K562 (cell line): ENCODE measurements around the gene PACC1. TPM values are rescaled to one million over a fixed set of nuclear protein-coding genes. Genes with fewer than 3 reads are reported as not detected.

Experiments
- ARID4B ChIP-seq: sonication (generic); formaldehyde crosslinking; IDR thresholded peaks from 2 replicates; pipeline ENCODE4 v1.8.0; 2022; ENCODE audit warnings: mild to moderate bottlenecking, missing genetic modification reagents
- ETS1 ChIP-seq: conservative IDR thresholded peaks from 2 replicates; pipeline ENCODE4 v1.6.1; 2011; ENCODE audit warnings: low read depth, mild to moderate bottlenecking, low read length; ENCODE audit not compliant: control insufficient read depth
- HDAC6 ChIP-seq: IDR thresholded peaks from 2 replicates; pipeline ENCODE4 v1.6.1; 2012; ENCODE audit warnings: low read depth, mild to moderate bottlenecking, control low read depth, inconsistent platforms, low read length, moderate library complexity
- NONO ChIP-seq, 2 experiments: fragments of 200-400 bp in 1 of 2; fragments of 450-650 bp in 1 of 2; formaldehyde crosslinking in 1 of 2; IDR thresholded peaks; 2 replicates each; pipeline ENCODE4 v1.6.1; 2017; ENCODE audit warnings: low read depth in 2 of 2, mild to moderate bottlenecking in 2 of 2, moderate library complexity in 2 of 2, low read length in 1 of 2
- RBM22 ChIP-seq: fragments of 200-400 bp; formaldehyde crosslinking; IDR thresholded peaks from 2 replicates; pipeline ENCODE4 v1.6.1; 2018; ENCODE audit warnings: low read length, low read depth; ENCODE audit not compliant: poor library complexity, severe bottlenecking
- TCFL5 ChIP-seq: fragments of 250-450 bp; sonication (Bioruptor Pico); conservative IDR thresholded peaks from 2 replicates; pipeline ENCODE4 v1.6.1; 2021; ENCODE audit warnings: mild to moderate bottlenecking, moderate library complexity, matching md5 sums
- YBX1 ChIP-seq: fragments of 450-650 bp; IDR thresholded peaks from 2 replicates; pipeline ENCODE4 v1.7.1; 2016; ENCODE audit warnings: mild to moderate bottlenecking
- ZNF124 ChIP-seq: sonication (generic); formaldehyde crosslinking; IDR thresholded peaks from 2 replicates; pipeline ENCODE4 v1.8.1; 2022; ENCODE audit warnings: missing genetic modification reagents
- ZNF134 ChIP-seq: fragments of 250-450 bp; sonication (Bioruptor Pico); conservative IDR thresholded peaks from 2 replicates; pipeline ENCODE4 v1.4.0; 2020
- ZNF140 ChIP-seq: fragments of 250-450 bp; sonication (Bioruptor Pico); IDR thresholded peaks from 2 replicates; pipeline ENCODE4 v1.8.0; 2021; ENCODE audit warnings: moderate library complexity, mild to moderate bottlenecking, inconsistent platforms
- ZNF146 ChIP-seq: IDR thresholded peaks from one replicate; pipeline ENCODE4 v1.6.1; 2018; ENCODE audit warnings: missing compliant biosample characterization; ENCODE audit not compliant: unreplicated experiment
- ZNF239 ChIP-seq: fragments of 250-450 bp; sonication (Bioruptor Pico); IDR thresholded peaks from 2 replicates; pipeline ENCODE4 v1.4.0; 2020; ENCODE audit warnings: mild to moderate bottlenecking
- ZNF609 ChIP-seq: sonication (generic); formaldehyde crosslinking; IDR thresholded peaks from 2 replicates; pipeline ENCODE4 v1.8.1; 2023; ENCODE audit warnings: missing genetic modification reagents, mild to moderate bottlenecking, borderline replicate concordance
- polyA plus RNA-seq, 8 experiments: library from polyadenylated mRNA; depleted of rRNA in 4 of 8; stranded (reverse) in 5 of 8; unstranded in 3 of 8; fragments of >200 nt; fragmentation: Nextera tagmentation in 2 of 8; fragmentation: Illumina TruSeq in 1 of 8; extraction: Ambion mirVana in 2 of 8; extraction: Trizol in 1 of 8; gene quantifications; 2 replicates each; pipeline versions ENCODE4 v1.2.1 to v1.2.3, GENCODE V29; 2011 to 2014; ENCODE audit warnings: inconsistent platforms in 1 of 8, missing spikeins in 1 of 8
- total RNA-seq, 7 experiments: library from RNA; depleted of rRNA in 6 of 7; stranded (reverse); fragments of >200 nt in 6 of 7; fragmentation: Illumina TruSeq in 2 of 7; extraction: Trizol in 2 of 7; gene quantifications; 2 replicates each; pipeline versions ENCODE4 v1.2.1 to v1.2.3, GENCODE V29; 2011 to 2021; ENCODE audit warnings: low replicate concordance in 1 of 7
- TF ChIP-seq, protein P1 (sequence below): fragments of 250-450 bp; sonication (Bioruptor Pico); IDR thresholded peaks from 2 replicates; pipeline ENCODE4 v1.4.0; 2020; ENCODE audit warnings: mild to moderate bottlenecking, moderate library complexity, borderline replicate concordance

PACC1 gene
- total and polyA plus RNA-seq, 9 of the 15 experiments (the other 6 are each of a cell fraction or from before 2014, with no cell fraction given), result 7.1 to 19.3 (median 14.9) TPM

DNA sequence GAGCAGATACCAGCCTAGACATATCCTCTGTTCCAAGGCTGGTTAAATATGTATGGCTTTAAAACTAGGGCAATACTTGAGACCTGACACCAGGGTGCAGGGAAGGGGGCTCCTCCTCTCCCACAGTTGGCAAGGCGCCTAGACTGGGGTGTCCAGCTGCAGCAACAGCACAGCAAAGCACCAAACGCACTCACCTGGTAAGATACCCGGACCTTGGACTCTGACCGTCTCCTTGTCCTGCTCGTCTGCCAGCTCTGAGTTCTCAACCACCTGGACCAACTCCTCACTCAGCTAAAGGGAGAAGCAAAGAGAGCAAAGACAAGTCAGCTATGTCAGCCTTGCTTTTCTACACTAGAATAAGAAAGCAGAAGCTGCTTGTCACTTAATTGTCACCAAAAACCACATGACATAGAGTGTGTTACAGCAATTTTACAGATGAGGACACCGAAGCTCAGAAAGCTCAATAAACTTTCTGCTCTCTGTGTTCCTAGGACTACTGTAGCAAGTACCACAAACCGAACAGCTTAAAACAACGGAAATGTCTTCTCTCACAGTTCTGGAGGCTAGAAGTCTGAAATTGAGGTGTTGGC lies 4.4 kb downstream of the PACC1 start (continued):
- TF ChIP-seq ZNF609 (no peak), ETS1 (no peak), ZNF134 (CRISPR knock-in tag) (no peak), YBX1 (no peak), HDAC6 (no peak), NONO (IDR thresholded peaks at IDR 0.05; ENCODE audit: low read depth in 2 of 2, low read length in 1 of 2) (no peak), RBM22 (no peak), TCFL5 (CRISPR knock-in tag) (no peak), ARID4B (CRISPR knock-in tag) (no peak), ZNF140 (CRISPR knock-in tag) (no peak), ZNF124 (CRISPR knock-in tag) (no peak), ZNF146 (CRISPR knock-in tag) (no peak), ZNF239 (CRISPR knock-in tag) (no peak)
- TF ChIP-seq, protein P1, sequence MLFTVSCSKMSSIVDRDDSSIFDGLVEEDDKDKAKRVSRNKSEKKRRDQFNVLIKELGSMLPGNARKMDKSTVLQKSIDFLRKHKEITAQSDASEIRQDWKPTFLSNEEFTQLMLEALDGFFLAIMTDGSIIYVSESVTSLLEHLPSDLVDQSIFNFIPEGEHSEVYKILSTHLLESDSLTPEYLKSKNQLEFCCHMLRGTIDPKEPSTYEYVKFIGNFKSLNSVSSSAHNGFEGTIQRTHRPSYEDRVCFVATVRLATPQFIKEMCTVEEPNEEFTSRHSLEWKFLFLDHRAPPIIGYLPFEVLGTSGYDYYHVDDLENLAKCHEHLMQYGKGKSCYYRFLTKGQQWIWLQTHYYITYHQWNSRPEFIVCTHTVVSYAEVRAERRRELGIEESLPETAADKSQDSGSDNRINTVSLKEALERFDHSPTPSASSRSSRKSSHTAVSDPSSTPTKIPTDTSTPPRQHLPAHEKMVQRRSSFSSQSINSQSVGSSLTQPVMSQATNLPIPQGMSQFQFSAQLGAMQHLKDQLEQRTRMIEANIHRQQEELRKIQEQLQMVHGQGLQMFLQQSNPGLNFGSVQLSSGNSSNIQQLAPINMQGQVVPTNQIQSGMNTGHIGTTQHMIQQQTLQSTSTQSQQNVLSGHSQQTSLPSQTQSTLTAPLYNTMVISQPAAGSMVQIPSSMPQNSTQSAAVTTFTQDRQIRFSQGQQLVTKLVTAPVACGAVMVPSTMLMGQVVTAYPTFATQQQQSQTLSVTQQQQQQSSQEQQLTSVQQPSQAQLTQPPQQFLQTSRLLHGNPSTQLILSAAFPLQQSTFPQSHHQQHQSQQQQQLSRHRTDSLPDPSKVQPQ, result no peak
